Measurements from ENCODE around the gene LZIC.

The LZIC gene

GRCh38 chr1:9910423-9911178 is 32.6 kb downstream of the LZIC start:
- peak; percentile 95 for DNase-seq (ENCODE audit: low spot score)

GRCh38 chr1:9910076-9910422 is 33.1 kb downstream of the LZIC start, which contains the start of gene CTNNBIP1:
Gene CTNNBIP1 (minus strand): TSS chr1:9910269. CDS start chr1:9872064, 38,205 bp downstream.
- peak; percentile 83 for DNase-seq (ENCODE audit: low spot score)

GRCh38 chr1:9909234-9910046 is 33.8 kb downstream of the LZIC start:
- DNase-seq (ENCODE audit: low spot score): no peak

- no peak for DNase-seq (ENCODE audit: low spot score)
Measured at GRCh38 chr1:9908871-9909233, 34.3 kb downstream of the LZIC start.

- no peak for DNase-seq (ENCODE audit: low spot score)
Measured at GRCh38 chr1:9907441-9907840, 35.8 kb downstream of the LZIC start.

GRCh38 chr1:9906466-9906865 is 36.7 kb downstream of the LZIC start:
- DNase-seq (ENCODE audit: low spot score): no peak

- no peak for DNase-seq (ENCODE audit: low spot score)
Measured at GRCh38 chr1:9905010-9905409, 38.2 kb downstream of the LZIC start.

- DNase-seq (ENCODE audit: low spot score): no peak
Measured at GRCh38 chr1:9904596-9904995, 38.6 kb downstream of the LZIC start.

- no peak for DNase-seq (ENCODE audit: low spot score)
Measured at GRCh38 chr1:9903801-9904527, 39.2 kb downstream of the LZIC start.

GRCh38 chr1:9902060-9902452 is 41.1 kb downstream of the LZIC start:
- DNase-seq (ENCODE audit: low spot score): no peak

- DNase-seq (ENCODE audit: low spot score): no peak
Measured at GRCh38 chr1:9901148-9902059, 41.8 kb downstream of the LZIC start.

GRCh38 chr1:9900142-9901043 is 42.8 kb downstream of the LZIC start:
- no peak for DNase-seq (ENCODE audit: low spot score)

- no peak for DNase-seq (ENCODE audit: low spot score)
Measured at GRCh38 chr1:9894115-9894514, 49.1 kb downstream of the LZIC start.

GRCh38 chr1:9892563-9893528 is 50.3 kb downstream of the LZIC start:
- no peak for DNase-seq (ENCODE audit: low spot score)

- DNase-seq (ENCODE audit: low spot score): no peak
Measured at GRCh38 chr1:9891207-9891606, 52.0 kb downstream of the LZIC start.

- DNase-seq (ENCODE audit: low spot score): no peak
Measured at GRCh38 chr1:9890224-9890731, 52.9 kb downstream of the LZIC start.

GRCh38 chr1:9889411-9889810 is 53.8 kb downstream of the LZIC start:
- DNase-seq (ENCODE audit: low spot score): no peak

- no peak for DNase-seq (ENCODE audit: low spot score)
Measured at GRCh38 chr1:9888886-9889285, 54.3 kb downstream of the LZIC start.

- no peak for DNase-seq (ENCODE audit: low spot score)
Measured at GRCh38 chr1:9887070-9887469, 56.1 kb downstream of the LZIC start.

All from HuH-7.5 (cell line).